ENCODE measurements around the gene PLCXD1. TPM values are rescaled to one million over a fixed set of nuclear protein-coding genes. Genes with fewer than 3 reads are reported as not detected.

Gene PLCXD1
- total and polyA plus RNA-seq, 12 donors: 1.2 to 14.5 (median 6.5) TPM

DNA sequence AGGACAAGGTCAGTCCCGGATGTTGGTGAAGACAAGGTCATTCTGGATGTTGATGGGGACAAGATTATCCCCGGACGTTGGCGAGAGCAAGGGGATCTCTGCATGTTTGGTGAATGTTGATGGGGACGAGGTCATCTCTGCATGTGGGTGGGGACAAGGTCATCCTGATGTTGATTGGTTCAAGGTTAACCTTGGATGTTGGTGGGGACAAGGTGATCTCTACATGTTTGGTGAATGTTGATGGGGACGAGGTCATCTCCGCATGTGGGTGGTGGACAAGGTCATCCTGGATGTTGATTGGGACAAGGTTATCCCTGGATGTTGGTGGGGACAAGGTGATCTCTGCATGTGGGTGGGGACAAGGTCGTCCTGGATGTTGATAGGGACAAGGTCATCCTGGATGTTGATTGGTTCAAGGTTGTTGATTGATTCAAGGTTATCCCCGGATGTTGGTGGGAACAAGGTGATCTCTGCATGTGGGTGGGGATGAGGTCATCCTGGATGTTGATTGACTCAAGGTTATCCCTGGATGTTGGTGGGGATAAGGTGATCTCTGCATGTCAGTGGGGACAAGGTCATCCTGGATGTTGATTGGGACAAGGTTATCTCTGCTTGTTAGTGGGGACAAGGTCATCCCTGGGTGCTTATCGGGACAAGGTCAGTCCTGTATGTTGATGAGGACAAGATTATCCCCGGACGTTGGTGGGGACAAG is 28.8 kb upstream of the PLCXD1 start:
- no peaks in the 10 kb centered on the region for H3K9me3 ChIP-seq (replicated peaks in 1 of 3)
- no peaks in the 10 kb centered on the region for H3K27me3 ChIP-seq
- intact Hi-C loops (cut with DNase I): no loop called here
- no peak for DNase-seq
- no peak overlapping the region for H3K4me3 ChIP-seq
- TF ChIP-seq POLR2A (IDR thresholded peaks at IDR 0.05): no peak
- TF ChIP-seq, protein P1, sequence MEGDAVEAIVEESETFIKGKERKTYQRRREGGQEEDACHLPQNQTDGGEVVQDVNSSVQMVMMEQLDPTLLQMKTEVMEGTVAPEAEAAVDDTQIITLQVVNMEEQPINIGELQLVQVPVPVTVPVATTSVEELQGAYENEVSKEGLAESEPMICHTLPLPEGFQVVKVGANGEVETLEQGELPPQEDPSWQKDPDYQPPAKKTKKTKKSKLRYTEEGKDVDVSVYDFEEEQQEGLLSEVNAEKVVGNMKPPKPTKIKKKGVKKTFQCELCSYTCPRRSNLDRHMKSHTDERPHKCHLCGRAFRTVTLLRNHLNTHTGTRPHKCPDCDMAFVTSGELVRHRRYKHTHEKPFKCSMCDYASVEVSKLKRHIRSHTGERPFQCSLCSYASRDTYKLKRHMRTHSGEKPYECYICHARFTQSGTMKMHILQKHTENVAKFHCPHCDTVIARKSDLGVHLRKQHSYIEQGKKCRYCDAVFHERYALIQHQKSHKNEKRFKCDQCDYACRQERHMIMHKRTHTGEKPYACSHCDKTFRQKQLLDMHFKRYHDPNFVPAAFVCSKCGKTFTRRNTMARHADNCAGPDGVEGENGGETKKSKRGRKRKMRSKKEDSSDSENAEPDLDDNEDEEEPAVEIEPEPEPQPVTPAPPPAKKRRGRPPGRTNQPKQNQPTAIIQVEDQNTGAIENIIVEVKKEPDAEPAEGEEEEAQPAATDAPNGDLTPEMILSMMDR (IDR thresholded peaks at IDR 0.05): no peak
- no peak overlapping the region for H3K27ac ChIP-seq
- 56 to 67% (median 60%) methylated on average over 12 of the region's 12 CpGs for WGBS, 4 donors
- H3K4me1 ChIP-seq (replicated peaks in 1 of 2): no peaks in the 10 kb centered on the region
- H3K36me3 ChIP-seq (replicated peaks in 1 of 2): no peaks in the 10 kb centered on the region

DNA sequence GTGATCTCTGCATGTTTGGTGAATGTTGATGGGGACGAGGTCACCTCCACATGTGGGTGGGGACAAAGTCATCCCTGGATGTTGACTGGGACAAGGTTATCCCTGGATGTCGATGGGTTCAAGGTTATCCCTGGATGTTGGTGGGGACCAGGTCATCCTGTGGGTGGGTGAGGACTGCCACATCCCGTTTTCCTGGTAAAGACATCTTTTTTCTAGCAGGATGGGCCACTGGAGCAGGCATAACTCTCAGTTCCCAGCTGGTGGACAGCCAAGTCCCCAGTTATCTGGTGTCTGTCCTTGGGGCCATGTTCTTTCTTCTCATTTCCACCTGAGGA is 28.3 kb upstream of the PLCXD1 start:
- intact Hi-C loops (cut with DNase I): no loop called here
- no peaks in the 10 kb centered on the region for H3K27me3 ChIP-seq
- no peak overlapping the region for H3K4me3 ChIP-seq
- 84 to 93% (median 89%) methylated on average over 3 of the region's 3 CpGs for WGBS, 4 donors
- H3K36me3 ChIP-seq (replicated peaks in 1 of 2): no peaks in the 10 kb centered on the region
- no peak overlapping the region for H3K27ac ChIP-seq
- DNase-seq: no peak
- no peak for TF ChIP-seq POLR2A (IDR thresholded peaks at IDR 0.05)
- TF ChIP-seq, protein P1 (IDR thresholded peaks at IDR 0.05): no peak
- no peaks in the 10 kb centered on the region for H3K9me3 ChIP-seq (replicated peaks in 1 of 3)
- no peaks in the 10 kb centered on the region for H3K4me1 ChIP-seq (replicated peaks in 1 of 2)

DNA sequence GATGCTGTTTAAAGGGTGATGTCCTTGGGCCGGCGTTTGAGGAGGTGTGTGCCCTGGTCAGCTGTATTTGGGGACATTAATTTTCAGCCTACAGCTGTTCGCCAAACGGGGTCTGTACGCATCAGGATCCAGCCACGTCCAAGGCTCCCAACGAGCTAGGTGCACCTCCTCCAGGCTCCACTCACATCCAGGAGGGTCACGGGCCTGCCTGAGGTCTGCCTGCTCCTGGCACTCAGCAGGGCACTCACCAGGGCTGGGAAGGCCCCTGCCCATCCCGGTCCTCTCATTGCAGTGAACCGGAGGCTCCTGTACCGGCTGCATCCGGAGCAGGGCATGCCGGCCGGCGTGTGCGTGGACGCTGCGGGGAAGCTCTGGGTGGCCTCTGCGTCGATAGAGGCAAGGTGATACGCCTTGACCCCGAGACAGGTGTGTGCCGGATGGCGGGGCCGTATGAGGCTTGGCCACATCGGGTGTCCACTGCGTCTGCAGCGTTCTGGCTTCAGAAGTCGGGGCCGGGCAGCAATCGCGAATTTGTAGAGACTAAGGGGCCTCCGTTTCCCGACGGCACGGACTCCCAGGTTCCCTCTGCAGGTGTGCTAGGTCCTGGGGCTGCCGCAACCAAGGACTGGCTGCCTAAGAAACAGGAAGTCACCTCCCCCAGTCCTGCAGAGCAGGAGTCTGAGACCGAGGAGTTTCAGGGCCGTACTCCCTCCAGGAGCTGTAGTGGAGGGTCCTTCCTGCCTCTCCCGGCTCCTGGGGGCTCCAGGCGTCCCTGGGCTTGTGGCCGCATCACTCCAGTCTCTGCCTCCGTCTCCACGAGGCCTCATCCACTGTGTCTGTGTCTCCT is 27.5 kb upstream of the PLCXD1 start:
- no peak for DNase-seq
- Histone ChIP-seq H3K9me3 (replicated peaks in 1 of 3) (no peaks in the 10 kb centered on the region), H3K36me3 (replicated peaks in 1 of 2) (no peaks in the 10 kb centered on the region), H3K4me3 (no peak overlapping the region), H3K4me1 (replicated peaks in 1 of 2) (no peaks in the 10 kb centered on the region), H3K27ac (no peak overlapping the region), H3K27me3 (no peaks in the 10 kb centered on the region)
- TF ChIP-seq POLR2A (IDR thresholded peaks at IDR 0.05): no peak
- TF ChIP-seq, protein P1 (IDR thresholded peaks at IDR 0.05): no peak
- WGBS, 4 donors: 88 to 93% (median 92%) methylated on average over 21 to 42 of the region's 44 CpGs
- intact Hi-C loops (cut with DNase I): no loop called here

DNA sequence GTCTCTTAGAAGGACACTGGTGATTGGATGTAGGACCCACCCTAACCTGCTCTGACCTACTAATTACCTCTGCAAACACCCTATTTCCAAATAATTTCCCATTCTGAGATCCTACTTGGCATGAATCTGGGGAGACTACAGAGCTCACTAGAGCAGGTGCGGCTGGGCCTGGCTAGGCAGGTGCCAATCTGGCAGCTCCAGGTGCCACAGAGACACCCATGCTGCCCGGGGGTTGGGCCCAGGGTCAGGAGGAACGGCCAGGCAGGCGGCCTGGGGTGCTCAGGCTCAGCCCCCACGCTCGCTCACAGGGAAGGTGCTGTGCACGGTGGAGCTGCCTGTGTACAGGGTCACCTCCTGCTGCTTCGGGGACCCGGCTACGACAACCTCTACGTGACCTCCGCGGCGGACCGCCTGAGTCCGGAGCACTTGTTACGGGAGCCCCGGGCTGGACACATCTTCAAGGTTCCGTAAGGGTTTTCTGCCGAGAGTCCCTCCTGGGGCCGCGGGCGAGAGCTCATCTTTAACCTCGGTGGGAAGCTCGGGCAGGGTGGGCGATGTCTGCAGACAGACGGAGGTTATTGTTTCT is 26.5 kb upstream of the PLCXD1 start:
- intact Hi-C loops (cut with DNase I): no loop called here
- 91 to 95% (median 94%) methylated on average over 15 to 27 of the region's 27 CpGs for WGBS, 4 donors
- no peak for DNase-seq

More for the DNA sequence above, 26.5 kb upstream of the PLCXD1 start:
- H3K4me1 ChIP-seq (replicated peaks in 1 of 2): no peaks in the 10 kb centered on the region
- H3K36me3 ChIP-seq (replicated peaks in 1 of 2): no peaks in the 10 kb centered on the region
- H3K27ac ChIP-seq: no peak overlapping the region
- H3K4me3 ChIP-seq: no peak overlapping the region
- H3K9me3 ChIP-seq (replicated peaks in 1 of 3): no peaks in the 10 kb centered on the region
- no peaks in the 10 kb centered on the region for H3K27me3 ChIP-seq
- TF ChIP-seq, protein P1 (IDR thresholded peaks at IDR 0.05): no peak
- no peak for TF ChIP-seq POLR2A (IDR thresholded peaks at IDR 0.05)
